GM12891 (cell line): ENCODE results near the gene SFXN1.

Experiments used
- POLR2A ChIP-seq: IDR thresholded peaks from 2 replicates; pipeline ENCODE4 v1.6.1; 2011; ENCODE audit warnings: low read depth, low read length, control low read depth
- POLR2AphosphoS5 ChIP-seq: IDR thresholded peaks from 2 replicates; pipeline ENCODE4 v1.6.1; 2011; ENCODE audit warnings: low read depth, low read length, control low read depth
- POU2F2 ChIP-seq: IDR thresholded peaks from 2 replicates; pipeline ENCODE4 v1.6.1; 2011; ENCODE audit warnings: low read depth, mild to moderate bottlenecking, control low read depth, low read length, moderate library complexity

- TF ChIP-seq POLR2A (no peak), POLR2AphosphoS5 (no peak), POU2F2 (no peak)
Observed at GRCh38 chr5:175524211-175524610, 45.9 kb downstream of the SFXN1 start.
